Kidney epithelial cell (primary cell): Measurements from ENCODE around the gene FBXW8. TPM values are rescaled to one million over a fixed set of nuclear protein-coding genes. Genes with fewer than 3 reads are reported as not detected.

ENCODE experiments used
- DNase-seq: peaks from one replicate; pipeline ENCODE4 v3.0.0-alpha.2; 2010; ENCODE audit warnings: low read depth
- H3K27me3 ChIP-seq: 2 replicates; pipeline ENCODE4 v1.6.0; 2011; ENCODE audit warnings: low read length; ENCODE audit not compliant: control insufficient read depth, insufficient read depth
- H3K36me3 ChIP-seq: 2 replicates; pipeline ENCODE4 v1.5.1; 2011; ENCODE audit warnings: low read length; ENCODE audit not compliant: control insufficient read depth, insufficient read depth
- H3K4me3 ChIP-seq: 2 replicates; pipeline ENCODE4 v1.5.1; 2011; ENCODE audit warnings: low read depth, mild to moderate bottlenecking, control low read depth, low read length
- CTCF ChIP-seq: IDR thresholded peaks from 2 replicates; pipeline ENCODE4 v1.5.1; 2011; ENCODE audit warnings: mild to moderate bottlenecking, moderate library complexity, low read length, control low read depth, inconsistent platforms; ENCODE audit not compliant: insufficient read depth, poor library complexity, severe bottlenecking
- total RNA-seq: library from RNA; depleted of rRNA; stranded (reverse); fragments of >200 nt; gene quantifications from 2 replicates; pipeline ENCODE4 v1.2.3, GENCODE V29; 2015

FBXW8 gene
- total RNA-seq, 1 donor from 2014 or later, result 25.4 TPM

GRCh38 chr12:117060929-117061305 lies 150.2 kb downstream of the FBXW8 start:
- no peak overlapping the region for H3K4me3 ChIP-seq
- H3K36me3 ChIP-seq, result no peaks in the 10 kb centered on the region
- DNase-seq, result no peak
- TF ChIP-seq CTCF, result no peak
- peaks cover 18% of the 10 kb centered on the region for H3K27me3 ChIP-seq

GRCh38 chr12:117061555-117062079 lies 150.9 kb downstream of the FBXW8 start:
- no peak for DNase-seq
- Histone ChIP-seq H3K4me3 (no peak overlapping the region), H3K36me3 (no peaks in the 10 kb centered on the region), H3K27me3 (peaks cover 18% of the 10 kb centered on the region)
- TF ChIP-seq CTCF, result no peak

- Histone ChIP-seq H3K4me3 (no peak overlapping the region), H3K27me3 (peaks cover 18% of the 10 kb centered on the region), H3K36me3 (no peaks in the 10 kb centered on the region)
- DNase-seq, result no peak
- no peak for TF ChIP-seq CTCF
Observed at GRCh38 chr12:117063162-117063911, 152.6 kb downstream of the FBXW8 start.

- Histone ChIP-seq H3K27me3 (peaks cover 14% of the 10 kb centered on the region), H3K4me3 (no peak overlapping the region), H3K36me3 (no peaks in the 10 kb centered on the region)
- DNase-seq, result no peak
- TF ChIP-seq CTCF, result no peak
Observed at GRCh38 chr12:117064049-117064448, 153.3 kb downstream of the FBXW8 start.

GRCh38 chr12:117064596-117064995 lies 153.8 kb downstream of the FBXW8 start:
- TF ChIP-seq CTCF, result no peak
- no peak overlapping the region for H3K4me3 ChIP-seq
- peaks cover 13% of the 10 kb centered on the region for H3K27me3 ChIP-seq
- no peaks in the 10 kb centered on the region for H3K36me3 ChIP-seq
- no peak for DNase-seq

- Histone ChIP-seq H3K4me3 (no peak overlapping the region), H3K27me3 (peaks cover 2% of the 10 kb centered on the region), H3K36me3 (no peaks in the 10 kb centered on the region)
- DNase-seq, result no peak
- no peak for TF ChIP-seq CTCF
Observed at GRCh38 chr12:117067016-117067415, 156.3 kb downstream of the FBXW8 start.
